Endodermal cell (in vitro differentiated cells): Measurements from ENCODE around the gene IFNL2. TPM values are rescaled to one million over a fixed set of nuclear protein-coding genes. Genes with fewer than 3 reads are reported as not detected.

Source experiments
- DNase-seq: peaks from one replicate; pipeline ENCODE4 v3.0.0-alpha.2; 2017
- H3K27ac ChIP-seq: 2 replicates; pipeline ENCODE4 v1.5.1; 2013; ENCODE audit warnings: mild to moderate bottlenecking, low read depth, low read length, moderate library complexity
- H3K27me3 ChIP-seq: 2 replicates; pipeline ENCODE4 v1.6.1; 2013; ENCODE audit warnings: mild to moderate bottlenecking, low read length, moderate library complexity; ENCODE audit not compliant: insufficient read depth, control insufficient read depth, poor library complexity, severe bottlenecking
- H3K36me3 ChIP-seq: 2 replicates; pipeline ENCODE4 v1.7.0; 2013; ENCODE audit warnings: mild to moderate bottlenecking, low read length, moderate library complexity; ENCODE audit not compliant: control insufficient read depth, insufficient read depth
- H3K4me1 ChIP-seq: one replicate; pipeline ENCODE4 v1.7.0; 2013; ENCODE audit warnings: low read length; ENCODE audit not compliant: control insufficient read depth, insufficient read depth
- H3K4me3 ChIP-seq: 2 replicates; pipeline ENCODE4 v1.5.1; 2013; ENCODE audit warnings: mild to moderate bottlenecking, low read length, moderate library complexity
- H3K9ac ChIP-seq: 2 replicates; pipeline ENCODE4 v1.6.1; 2013; ENCODE audit warnings: mild to moderate bottlenecking, low read length, moderate library complexity; ENCODE audit not compliant: poor library complexity, severe bottlenecking; ENCODE audit errors: extremely low read depth
- H3K9me3 ChIP-seq: 2 replicates; pipeline ENCODE4 v1.6.1; 2013; ENCODE audit warnings: mild to moderate bottlenecking, low read length, moderate library complexity; ENCODE audit not compliant: control insufficient read depth
- H3K27ac Mint-ChIP-seq: 2 replicates; pipeline ENCODE4 v1.8.0; 2020; ENCODE audit warnings: mixed read lengths
- H3K27me3 Mint-ChIP-seq: 2 replicates; pipeline ENCODE4 v1.8.0; 2021; ENCODE audit warnings: mild to moderate bottlenecking, mixed read lengths; ENCODE audit not compliant: insufficient read depth
- H3K36me3 Mint-ChIP-seq: 2 replicates; pipeline ENCODE4 v1.8.0; 2020; ENCODE audit warnings: low read depth, mixed read lengths
- H3K4me1 Mint-ChIP-seq: 2 replicates; pipeline ENCODE4 v1.8.0; 2020; ENCODE audit warnings: mixed read lengths
- H3K4me3 Mint-ChIP-seq: 2 replicates; pipeline ENCODE4 v1.8.0; 2020; ENCODE audit warnings: mild to moderate bottlenecking, moderate library complexity, mixed read lengths
- H3K9me3 Mint-ChIP-seq: 2 replicates; pipeline ENCODE4 v1.8.0; 2020; ENCODE audit warnings: mild to moderate bottlenecking, mixed read lengths
- CTCF ChIP-seq: fragments of 200-600 bp; sonication (generic); conservative IDR thresholded peaks from 2 replicates; pipeline ENCODE4 v1.5.0; 2021; ENCODE audit warnings: antibody characterized with exemption, mild to moderate bottlenecking
- WGBS, 2 experiments: methylation state at CpG; one replicate each; pipeline versions ENCODE4 v1.1.5 to v1.1.7; 2013; ENCODE audit warnings: missing lambda C conversion rate in 2 of 2, mixed read lengths in 1 of 2; ENCODE audit not compliant: insufficient coverage in 1 of 2, insufficient read length in 1 of 2; 5-methylcytosine and 5-hydroxymethylcytosine counted together
- total RNA-seq, 2 donors: library from RNA; stranded (reverse); fragmentation: NEBNext Ultra II Directional in 1 of 2; extraction: Animal tissue kit (Norgen Biotek cat#: 25700) in 1 of 2; gene quantifications; 2 replicates in 1 of 2; 3 replicates in 1 of 2; pipeline ENCODE4 v1.2.1, GENCODE V29; 2021

The IFNL2 gene
- total RNA-seq, 2 donors from 2014 or later, result not detected

GRCh38 chr19:39314016-39314728 is 46.0 kb downstream of the IFNL2 start:
- Mint-ChIP-seq H3K27me3 (peaks cover 26% of the 10 kb centered on the region), H3K27ac (no peak overlapping the region), H3K36me3 (peaks cover 7% of the 10 kb centered on the region), H3K4me1 (no peaks in the 10 kb centered on the region), H3K9me3 (no peaks in the 10 kb centered on the region), H3K4me3 (no peak overlapping the region)
- Histone ChIP-seq H3K36me3 (no peaks in the 10 kb centered on the region), H3K27ac (no peak overlapping the region), H3K9ac (no peak overlapping the region), H3K27me3 (peaks cover 13% of the 10 kb centered on the region), H3K4me1 (no peaks in the 10 kb centered on the region), H3K9me3 (no peaks in the 10 kb centered on the region), H3K4me3 (no peak overlapping the region)
- DNase-seq, result no peak
- no peak for TF ChIP-seq CTCF
- 95% methylated on average over 42 to 64 of the region's 64 CpGs for WGBS, 2 experiments

- Histone ChIP-seq H3K36me3 (no peaks in the 10 kb centered on the region), H3K27ac (no peak overlapping the region), H3K4me3 (no peak overlapping the region), H3K27me3 (peaks cover 25% of the 10 kb centered on the region), H3K4me1 (no peaks in the 10 kb centered on the region), H3K9me3 (no peaks in the 10 kb centered on the region), H3K9ac (no peak overlapping the region)
- WGBS, 2 experiments, result 83 to 100% methylated on average over 1 of the region's 1 CpG
- Mint-ChIP-seq H3K4me1 (no peaks in the 10 kb centered on the region), H3K27me3 (peaks cover 28% of the 10 kb centered on the region), H3K27ac (no peak overlapping the region), H3K36me3 (peaks cover 7% of the 10 kb centered on the region), H3K9me3 (no peaks in the 10 kb centered on the region), H3K4me3 (no peak overlapping the region)
- TF ChIP-seq CTCF, result no peak
- DNase-seq, result no peak
Observed at GRCh38 chr19:39315933-39316332, 47.7 kb downstream of the IFNL2 start.

- Histone ChIP-seq H3K9me3 (no peaks in the 10 kb centered on the region), H3K4me1 (no peaks in the 10 kb centered on the region), H3K27ac (no peak overlapping the region), H3K27me3 (peaks cover 33% of the 10 kb centered on the region), H3K4me3 (no peak overlapping the region), H3K36me3 (no peaks in the 10 kb centered on the region), H3K9ac (no peak overlapping the region)
- peaks cover 4% of the 10 kb centered on the region for H3K36me3 Mint-ChIP-seq
- H3K4me3 Mint-ChIP-seq, result no peak overlapping the region
- TF ChIP-seq CTCF, result no peak
- H3K4me1 Mint-ChIP-seq, result no peaks in the 10 kb centered on the region
- 86 to 100% methylated on average over 1 to 10 of the region's 12 CpGs for WGBS, 2 experiments
- H3K27me3 Mint-ChIP-seq, result peaks cover 36% of the 10 kb centered on the region
- H3K9me3 Mint-ChIP-seq, result no peaks in the 10 kb centered on the region
- DNase-seq, result no peak
- no peak overlapping the region for H3K27ac Mint-ChIP-seq
Observed at GRCh38 chr19:39316627-39317321, 48.6 kb downstream of the IFNL2 start.
